Measurements from ENCODE around the gene OR52B2. TPM values are rescaled to one million over a fixed set of nuclear protein-coding genes. Genes with fewer than 3 reads are reported as not detected.

The OR52B2 gene
- total RNA-seq, 1 experiment from 2014 or later = not detected

DNA sequence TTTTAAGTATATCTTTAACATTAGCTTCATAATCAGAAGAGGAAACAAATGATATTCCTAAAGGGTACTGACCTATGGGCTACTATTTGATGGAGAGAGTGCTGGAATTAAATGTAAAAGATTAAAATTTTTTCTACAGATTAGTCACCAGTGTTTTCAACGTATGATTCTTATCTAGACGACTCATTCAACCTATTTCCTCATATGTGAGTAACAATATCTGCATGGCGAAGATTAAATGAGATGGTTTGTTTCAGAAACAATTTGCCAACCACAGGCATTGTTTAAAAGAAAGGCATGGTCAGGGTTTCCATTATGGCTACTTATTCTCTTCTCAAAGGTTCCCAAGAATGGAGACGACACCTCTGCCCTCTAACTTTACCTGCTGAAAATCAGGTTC, 42.2 kb downstream of the OR52B2 start:
- Mint-ChIP-seq H3K36me3 (ENCODE audit: insufficient read depth, unreplicated experiment) (no peaks in the 10 kb centered on the region), H3K27me3 (ENCODE audit: insufficient read depth, unreplicated experiment) (peaks cover 11% of the 10 kb centered on the region), H3K27ac (ENCODE audit: unreplicated experiment) (no peak overlapping the region), H3K9me3 (ENCODE audit: unreplicated experiment) (no peaks in the 10 kb centered on the region), H3K4me3 (ENCODE audit: unreplicated experiment) (no peak overlapping the region), H3K4me1 (ENCODE audit: low read depth, unreplicated experiment) (no peaks in the 10 kb centered on the region)
- ChIA-PET POLR2A (no interaction called here), CTCF (no interaction called here)
- no peak for DNase-seq
- BruUV-seq (replicated peaks) = no TSS peak
- Histone ChIP-seq H3K27me3 (replicated peaks; ENCODE audit: control insufficient read depth, insufficient read depth, low read length) (no peaks in the 10 kb centered on the region; the same call in 1 of the 2 replicates), H3K9me3 (no peaks in the 10 kb centered on the region), H3K4me3 (ENCODE audit: low read depth, low read length) (no peak overlapping the region), H3K4me1 (no peaks in the 10 kb centered on the region), H3K36me3 (ENCODE audit: control insufficient read depth, insufficient read depth, low read length) (no peaks in the 10 kb centered on the region)
- TF ChIP-seq, protein P1, sequence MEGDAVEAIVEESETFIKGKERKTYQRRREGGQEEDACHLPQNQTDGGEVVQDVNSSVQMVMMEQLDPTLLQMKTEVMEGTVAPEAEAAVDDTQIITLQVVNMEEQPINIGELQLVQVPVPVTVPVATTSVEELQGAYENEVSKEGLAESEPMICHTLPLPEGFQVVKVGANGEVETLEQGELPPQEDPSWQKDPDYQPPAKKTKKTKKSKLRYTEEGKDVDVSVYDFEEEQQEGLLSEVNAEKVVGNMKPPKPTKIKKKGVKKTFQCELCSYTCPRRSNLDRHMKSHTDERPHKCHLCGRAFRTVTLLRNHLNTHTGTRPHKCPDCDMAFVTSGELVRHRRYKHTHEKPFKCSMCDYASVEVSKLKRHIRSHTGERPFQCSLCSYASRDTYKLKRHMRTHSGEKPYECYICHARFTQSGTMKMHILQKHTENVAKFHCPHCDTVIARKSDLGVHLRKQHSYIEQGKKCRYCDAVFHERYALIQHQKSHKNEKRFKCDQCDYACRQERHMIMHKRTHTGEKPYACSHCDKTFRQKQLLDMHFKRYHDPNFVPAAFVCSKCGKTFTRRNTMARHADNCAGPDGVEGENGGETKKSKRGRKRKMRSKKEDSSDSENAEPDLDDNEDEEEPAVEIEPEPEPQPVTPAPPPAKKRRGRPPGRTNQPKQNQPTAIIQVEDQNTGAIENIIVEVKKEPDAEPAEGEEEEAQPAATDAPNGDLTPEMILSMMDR (IDR thresholded peaks at IDR 0.05; ENCODE audit: insufficient read depth in 1 of 2, low read depth in 1 of 2, low read length in 1 of 2, severe bottlenecking in 1 of 2, unreplicated experiment in 1 of 2) = no peak
- intact Hi-C loops (cut with micrococcal nuclease; ENCODE audit: unreplicated experiment) = no loop called here

DNA sequence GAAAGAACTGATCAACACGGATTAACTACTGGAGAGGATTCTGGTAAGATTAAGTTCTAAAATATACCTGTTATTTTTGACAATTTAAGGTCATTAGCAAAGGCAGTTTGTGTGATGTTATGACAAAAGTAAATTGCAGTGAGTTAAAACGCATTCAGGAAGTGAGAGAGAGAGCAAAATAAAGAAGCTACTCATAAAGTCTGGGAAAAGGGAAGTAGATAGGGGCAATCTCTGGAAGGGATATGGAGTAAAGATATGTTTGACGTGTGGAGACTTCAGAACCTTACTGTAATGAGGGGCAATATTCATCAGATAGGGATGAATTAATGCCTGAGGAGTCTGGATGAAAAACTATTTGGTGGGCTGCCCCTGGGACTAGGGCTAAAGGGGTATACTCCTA, 45.9 kb downstream of the OR52B2 start:
- Mint-ChIP-seq H3K27me3 (ENCODE audit: insufficient read depth, unreplicated experiment) (peaks cover 3% of the 10 kb centered on the region), H3K4me1 (ENCODE audit: low read depth, unreplicated experiment) (no peaks in the 10 kb centered on the region), H3K27ac (ENCODE audit: unreplicated experiment) (no peak overlapping the region), H3K36me3 (ENCODE audit: insufficient read depth, unreplicated experiment) (no peaks in the 10 kb centered on the region), H3K4me3 (ENCODE audit: unreplicated experiment) (no peak overlapping the region), H3K9me3 (ENCODE audit: unreplicated experiment) (no peaks in the 10 kb centered on the region)
- no TSS peak for BruUV-seq (replicated peaks)
- no peaks in the 10 kb centered on the region for H3K4me1 ChIP-seq
- no peak for DNase-seq
- ChIA-PET CTCF (interaction anchor here (0.6 kb wide), 1 partner anchor 453 kb away, joined by 3 read pairs; no protein-coding TSS in a partner anchor), POLR2A (interaction anchor here (0.5 kb wide), 1 partner anchor 110 kb away, joined by 4 read pairs; no protein-coding TSS in a partner anchor)
- H3K36me3 ChIP-seq (ENCODE audit: control insufficient read depth, insufficient read depth, low read length) = no peaks in the 10 kb centered on the region
- no peaks in the 10 kb centered on the region for H3K9me3 ChIP-seq
- intact Hi-C loops (cut with micrococcal nuclease; ENCODE audit: unreplicated experiment) = no loop called here
- no peaks in the 10 kb centered on the region; the same call in 1 of the 2 replicates for H3K27me3 ChIP-seq (replicated peaks; ENCODE audit: control insufficient read depth, insufficient read depth, low read length)
- TF ChIP-seq, protein P1 (IDR thresholded peaks at IDR 0.05; ENCODE audit: insufficient read depth in 1 of 2, low read depth in 1 of 2, low read length in 1 of 2, severe bottlenecking in 1 of 2, unreplicated experiment in 1 of 2) = no peak
- H3K4me3 ChIP-seq (ENCODE audit: low read depth, low read length) = no peak overlapping the region

Other genes starting within 250 kb of the OR52B2 start
- gene OR56A3, start 228.1 kb downstream of the OR52B2 start, total RNA-seq (2022) = not detected in 2 replicates
- not detected in 2 replicates for gene OR56A5, start 201.8 kb downstream of the OR52B2 start, total RNA-seq (2022)
- not detected in 2 replicates for gene OR52L1, start 183.3 kb downstream of the OR52B2 start, total RNA-seq (2022)
- not detected in 2 replicates for gene OR56A4, start 163.4 kb downstream of the OR52B2 start, total RNA-seq (2022)
- gene OR56A1, start 139.6 kb downstream of the OR52B2 start, total RNA-seq (2022) = not detected in 2 replicates
- gene OR56B4, start 62.6 kb downstream of the OR52B2 start, total RNA-seq (2022) = not detected in 2 replicates
- gene OR52W1, start 28.9 kb upstream of the OR52B2 start, total RNA-seq (2022) = not detected in 2 replicates
- gene C11orf42, start 35.2 kb upstream of the OR52B2 start, total RNA-seq (2022) = not detected in 2 replicates
- gene FHIP1B, start 64.3 kb upstream of the OR52B2 start, total RNA-seq (2022) = 26.8 and 27.8 TPM in 2 replicates
- 0.56 TPM in 1 of 2 replicates, not detected in the other for gene CNGA4, start 68.8 kb upstream of the OR52B2 start, total RNA-seq (2022)
- gene CCKBR, start 89.5 kb upstream of the OR52B2 start, total RNA-seq (2022) = 1.6 and 2.1 TPM in 2 replicates
- gene CAVIN3, start 150.2 kb upstream of the OR52B2 start, total RNA-seq (2022) = 7.7 and 11.2 TPM in 2 replicates
- gene SMPD1, start 220.1 kb upstream of the OR52B2 start, total RNA-seq (2022) = 38.6 and 41.9 TPM in 2 replicates
- gene APBB1, start 248.8 kb upstream of the OR52B2 start, total RNA-seq (2022) = 37.8 and 39.0 TPM in 2 replicates